ENCODE results near the gene PSTK. TPM values are rescaled to one million over a fixed set of nuclear protein-coding genes. Genes with fewer than 3 reads are reported as not detected.

PSTK gene
- total RNA-seq, 1 experiment from 2014 or later = 4.4 TPM

GRCh38 chr10:122980209-122981065 is at the start of gene PSTK (continued):
- no peak for TF ChIP-seq REST (IDR thresholded peaks at IDR 0.05; ENCODE audit: low read depth)
- TF ChIP-seq ZBTB33 (IDR thresholded peaks at IDR 0.05; ENCODE audit: extremely low read depth, insufficient replicate concordance, low read length) = no peak
- TF ChIP-seq POLR2AphosphoS5 (IDR thresholded peaks at IDR 0.05; ENCODE audit: low read depth, low read length) = peak; percentile 84
- TF ChIP-seq ZNF274 (IDR thresholded peaks at IDR 0.05; ENCODE audit: low read depth, low read length) = no peak
